Brain microvascular endothelial cell (primary cell): Measurements from ENCODE around the gene SHKBP1.
A peak's percentile ranks its signal among the peaks of the same experiment; 100 is the strongest.

Experiments used
- DNase-seq: peaks from one replicate; pipeline ENCODE4 v3.0.0-alpha.2; 2020
- H3K27ac ChIP-seq: fragments of 250-450 bp; sonication (Bioruptor Pico); 2 replicates; pipeline ENCODE4 v1.5.1; 2020; ENCODE audit warnings: mild to moderate bottlenecking, moderate library complexity
- H3K27me3 ChIP-seq: fragments of 250-450 bp; sonication (Bioruptor Pico); replicated peaks from 2 replicates; pipeline ENCODE4 v1.5.1; 2020; ENCODE audit warnings: mild to moderate bottlenecking
- H3K36me3 ChIP-seq: fragments of 250-450 bp; sonication (Bioruptor Pico); replicated peaks from 2 replicates; pipeline ENCODE4 v1.5.1; 2020; ENCODE audit warnings: mild to moderate bottlenecking
- H3K4me3 ChIP-seq: 2 replicates; pipeline ENCODE4 v1.5.1; 2011; ENCODE audit warnings: low read depth, mild to moderate bottlenecking, control low read depth, low read length, moderate library complexity
- in situ Hi-C: cut with HindIII; loops from 2 replicates; pipeline ENCODE4 v1.10.0; 2017; ENCODE audit warnings: low sequenced_read_pairs, low pct_ligation_motif_present
- TF ChIP-seq, protein P1 (sequence below): IDR thresholded peaks from 2 replicates; pipeline ENCODE4 v1.5.1; 2011; ENCODE audit warnings: low read depth, mild to moderate bottlenecking, moderate library complexity, low read length, control low read depth, inconsistent platforms; ENCODE audit errors: missing control alignments

SHKBP1 gene

DNA sequence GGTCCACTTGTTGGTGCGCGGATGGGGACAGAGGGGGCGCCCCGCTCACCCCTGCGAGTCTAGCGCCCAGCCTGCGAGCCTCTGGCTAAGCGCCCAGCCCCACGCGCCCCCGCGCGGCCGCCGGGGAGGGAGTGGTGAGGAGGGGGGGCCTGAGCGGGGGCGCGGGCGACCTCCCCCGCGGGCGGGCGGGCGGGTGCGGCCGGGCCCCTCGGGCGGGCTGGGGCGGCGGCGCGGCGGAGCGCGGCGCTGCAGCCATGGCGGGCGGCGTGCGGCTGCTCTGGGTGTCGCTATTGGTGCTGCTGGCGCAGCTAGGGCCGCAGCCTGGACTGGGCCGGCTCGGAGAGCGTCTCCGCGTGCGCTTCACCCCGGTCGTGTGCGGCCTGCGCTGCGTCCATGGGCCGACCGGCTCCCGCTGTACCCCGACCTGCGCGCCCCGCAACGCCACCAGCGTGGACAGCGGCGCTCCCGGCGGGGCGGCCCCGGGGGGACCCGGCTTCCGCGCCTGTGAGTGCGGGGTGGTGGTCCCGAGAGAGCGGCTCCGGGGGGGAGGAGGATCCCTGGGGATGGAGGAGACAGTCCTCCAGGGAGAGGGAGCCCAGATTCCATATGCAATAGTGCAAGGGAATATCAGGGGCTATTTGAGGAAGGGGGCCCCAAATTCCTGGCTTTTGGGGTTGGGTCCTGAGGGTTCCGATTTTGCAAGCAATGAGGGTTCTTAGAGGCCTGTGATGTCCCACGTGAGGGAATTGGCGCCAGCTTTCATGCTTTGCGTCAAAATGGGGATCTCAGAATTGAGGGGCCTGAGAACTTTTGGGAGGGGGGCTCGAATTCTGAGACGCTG is 24.7 kb downstream of the SHKBP1 start, which contains the start of gene LTBP4:
TSS of gene LTBP4 (plus strand) at position 236 of the 841 bp plus-strand sequence. CDS start at position 255, 19 bp downstream.
- in situ Hi-C loops: no loop called here
- H3K27ac ChIP-seq: no peak within 1 kb of the TSS
- no peaks in the 10 kb centered on the region for H3K36me3 ChIP-seq
- peak within 1 kb of the TSS; percentile 40 for H3K4me3 ChIP-seq
- no peaks in the 10 kb centered on the region for H3K27me3 ChIP-seq
- DNase-seq: no peak
- TF ChIP-seq, protein P1, sequence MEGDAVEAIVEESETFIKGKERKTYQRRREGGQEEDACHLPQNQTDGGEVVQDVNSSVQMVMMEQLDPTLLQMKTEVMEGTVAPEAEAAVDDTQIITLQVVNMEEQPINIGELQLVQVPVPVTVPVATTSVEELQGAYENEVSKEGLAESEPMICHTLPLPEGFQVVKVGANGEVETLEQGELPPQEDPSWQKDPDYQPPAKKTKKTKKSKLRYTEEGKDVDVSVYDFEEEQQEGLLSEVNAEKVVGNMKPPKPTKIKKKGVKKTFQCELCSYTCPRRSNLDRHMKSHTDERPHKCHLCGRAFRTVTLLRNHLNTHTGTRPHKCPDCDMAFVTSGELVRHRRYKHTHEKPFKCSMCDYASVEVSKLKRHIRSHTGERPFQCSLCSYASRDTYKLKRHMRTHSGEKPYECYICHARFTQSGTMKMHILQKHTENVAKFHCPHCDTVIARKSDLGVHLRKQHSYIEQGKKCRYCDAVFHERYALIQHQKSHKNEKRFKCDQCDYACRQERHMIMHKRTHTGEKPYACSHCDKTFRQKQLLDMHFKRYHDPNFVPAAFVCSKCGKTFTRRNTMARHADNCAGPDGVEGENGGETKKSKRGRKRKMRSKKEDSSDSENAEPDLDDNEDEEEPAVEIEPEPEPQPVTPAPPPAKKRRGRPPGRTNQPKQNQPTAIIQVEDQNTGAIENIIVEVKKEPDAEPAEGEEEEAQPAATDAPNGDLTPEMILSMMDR: peak; percentile 3

DNA sequence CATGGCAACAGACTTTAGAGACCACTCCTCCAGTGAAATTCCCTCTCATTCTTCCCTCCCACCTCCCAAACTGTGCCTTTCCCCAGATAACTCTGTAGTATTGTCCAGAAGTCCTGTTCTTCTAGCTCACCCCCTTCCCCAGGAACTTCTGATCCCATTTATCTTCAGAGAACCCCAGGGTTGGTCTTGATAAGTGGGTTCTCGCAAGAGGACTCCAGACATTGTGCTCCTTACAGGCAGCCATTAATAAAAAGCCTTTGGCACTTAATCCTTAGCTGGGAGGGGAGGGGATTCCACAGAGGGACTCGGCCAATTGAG is 26.4 kb downstream of the SHKBP1 start:
- no peaks in the 10 kb centered on the region for H3K27me3 ChIP-seq
- in situ Hi-C loops: no loop called here
- H3K27ac ChIP-seq: no peak overlapping the region
- H3K4me3 ChIP-seq: no peak overlapping the region
- TF ChIP-seq, protein P1: no peak
- DNase-seq: no peak
- no peaks in the 10 kb centered on the region for H3K36me3 ChIP-seq

DNA sequence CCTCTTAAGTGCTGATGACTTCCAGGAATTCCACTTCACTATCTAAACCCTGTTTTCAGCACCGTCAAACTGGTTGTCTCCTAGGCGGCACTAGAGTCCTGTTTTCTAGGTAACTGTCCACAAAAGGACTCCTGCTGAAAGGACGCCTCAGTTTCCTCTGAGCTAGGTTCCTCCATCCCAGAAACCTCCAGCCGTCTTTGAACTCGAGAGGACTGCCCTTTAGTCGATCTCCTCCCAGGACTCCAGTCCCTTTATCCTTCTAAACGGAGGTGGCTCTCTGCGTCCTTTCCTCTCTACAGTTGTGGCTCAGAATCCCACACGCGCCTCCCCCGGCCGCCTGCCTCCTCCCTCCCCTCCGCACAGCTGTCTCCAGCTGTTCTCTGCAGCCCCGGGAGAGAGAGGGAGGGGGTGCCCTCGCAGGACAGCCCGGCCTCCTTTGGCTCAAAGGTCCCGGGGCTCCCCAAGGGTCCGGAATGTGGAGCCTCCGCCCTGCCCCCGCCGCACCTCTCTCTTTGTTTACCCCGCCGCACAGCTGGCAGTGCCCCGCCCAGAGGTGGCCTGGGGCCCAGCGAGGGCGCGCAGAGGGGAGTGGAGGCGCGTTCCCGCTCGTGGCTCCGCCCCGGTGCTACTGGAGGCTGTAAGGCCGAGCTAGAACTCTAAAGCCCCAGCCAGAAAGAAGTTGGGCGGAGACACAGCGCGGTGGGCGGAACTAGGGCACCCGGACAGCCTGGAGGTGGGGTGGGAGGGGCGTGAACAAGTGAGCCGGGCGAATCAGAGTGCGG is 26.9 kb downstream of the SHKBP1 start:
- DNase-seq: peak; percentile 95
- H3K27me3 ChIP-seq: no peaks in the 10 kb centered on the region
- H3K27ac ChIP-seq: no peak overlapping the region
- H3K4me3 ChIP-seq: peak overlapping the region; percentile 57
- TF ChIP-seq, protein P1: peak; percentile 11
- H3K36me3 ChIP-seq: no peaks in the 10 kb centered on the region
- in situ Hi-C loops: no loop called here

DNA sequence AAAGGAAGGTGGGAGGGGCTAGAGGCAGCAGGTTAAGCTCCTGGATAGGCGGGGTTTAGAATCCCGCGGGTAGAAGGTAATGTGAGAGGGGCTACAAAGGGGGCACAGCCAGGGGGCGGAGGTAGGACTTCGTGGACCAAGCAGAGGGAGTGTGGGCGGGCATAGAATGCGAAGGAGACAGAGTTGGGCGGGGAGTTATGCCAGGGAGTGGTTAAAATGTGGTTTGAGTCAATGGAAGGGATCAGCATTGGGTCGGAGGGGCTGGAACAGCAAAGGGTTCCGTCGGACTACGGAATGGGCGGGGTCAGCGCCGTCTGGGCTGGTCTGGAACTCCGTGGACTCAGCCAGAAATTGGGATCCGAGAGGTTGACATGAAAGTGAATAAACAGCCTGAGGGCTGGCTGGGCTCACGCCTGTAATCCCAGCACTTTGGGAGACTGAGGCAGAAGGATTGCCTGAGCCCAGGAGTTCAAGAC is 27.5 kb downstream of the SHKBP1 start:
- Histone ChIP-seq H3K4me3 (peak overlapping the region; percentile 57), H3K27ac (no peak overlapping the region), H3K36me3 (no peaks in the 10 kb centered on the region), H3K27me3 (no peaks in the 10 kb centered on the region)
- DNase-seq: no peak
- TF ChIP-seq, protein P1: peak; percentile 0
- in situ Hi-C loops: no loop called here

DNA sequence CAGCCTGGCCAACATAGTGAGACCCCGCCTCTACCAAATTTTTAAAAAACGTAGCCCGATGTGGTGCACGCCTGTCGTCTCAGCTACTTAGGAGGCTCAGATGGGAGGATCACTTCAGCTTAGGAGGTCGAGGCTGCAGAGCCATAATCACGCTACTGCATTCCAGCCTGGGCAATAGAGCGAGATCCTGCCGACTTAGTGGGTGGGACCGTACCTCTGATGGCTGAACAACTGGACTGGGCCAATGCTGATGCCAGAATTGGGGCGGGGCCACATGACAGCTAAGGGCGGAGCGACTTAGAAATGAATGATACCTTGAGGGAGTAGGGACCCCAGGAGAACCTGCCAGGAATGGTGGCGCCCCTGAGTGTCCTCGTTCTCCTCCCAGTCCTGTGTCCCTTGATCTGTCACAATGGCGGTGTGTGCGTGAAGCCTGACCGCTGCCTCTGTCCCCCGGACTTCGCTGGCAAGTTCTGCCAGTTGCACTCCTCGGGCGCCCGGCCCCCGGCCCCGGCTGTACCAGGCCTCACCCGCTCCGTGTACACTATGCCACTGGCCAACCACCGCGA is 28.1 kb downstream of the SHKBP1 start:
- in situ Hi-C loops: no loop called here
- no peak overlapping the region for H3K27ac ChIP-seq
- DNase-seq: no peak

More for the DNA sequence above, 28.1 kb downstream of the SHKBP1 start:
- peak overlapping the region; percentile 49 for H3K4me3 ChIP-seq
- H3K36me3 ChIP-seq: no peaks in the 10 kb centered on the region
- no peaks in the 10 kb centered on the region for H3K27me3 ChIP-seq
- TF ChIP-seq, protein P1: no peak
